Peyer's patch (tissue), 4 donors: ENCODE measurements around the gene CPXM1.

Source experiments
- POLR2A ChIP-seq, 2 donors: fragments of 450-650 bp; IDR thresholded peaks; one replicate each; pipeline ENCODE4 v1.5.1; 2017; ENCODE audit warnings: antibody characterized with exemption in 2 of 2, mild to moderate bottlenecking in 2 of 2, moderate library complexity in 2 of 2
- TF ChIP-seq, protein P1 (sequence below), 6 experiments: fragments of 450-650 bp in 4 of 6; fragments of 200-600 bp in 2 of 6; sonication (generic) in 1 of 6; IDR thresholded peaks; one replicate each; pipeline ENCODE4 v1.5.1; 2017 to 2019; ENCODE audit warnings: antibody characterized with exemption in 6 of 6, mild to moderate bottlenecking in 3 of 6, moderate library complexity in 1 of 6

- TF ChIP-seq, protein P1, sequence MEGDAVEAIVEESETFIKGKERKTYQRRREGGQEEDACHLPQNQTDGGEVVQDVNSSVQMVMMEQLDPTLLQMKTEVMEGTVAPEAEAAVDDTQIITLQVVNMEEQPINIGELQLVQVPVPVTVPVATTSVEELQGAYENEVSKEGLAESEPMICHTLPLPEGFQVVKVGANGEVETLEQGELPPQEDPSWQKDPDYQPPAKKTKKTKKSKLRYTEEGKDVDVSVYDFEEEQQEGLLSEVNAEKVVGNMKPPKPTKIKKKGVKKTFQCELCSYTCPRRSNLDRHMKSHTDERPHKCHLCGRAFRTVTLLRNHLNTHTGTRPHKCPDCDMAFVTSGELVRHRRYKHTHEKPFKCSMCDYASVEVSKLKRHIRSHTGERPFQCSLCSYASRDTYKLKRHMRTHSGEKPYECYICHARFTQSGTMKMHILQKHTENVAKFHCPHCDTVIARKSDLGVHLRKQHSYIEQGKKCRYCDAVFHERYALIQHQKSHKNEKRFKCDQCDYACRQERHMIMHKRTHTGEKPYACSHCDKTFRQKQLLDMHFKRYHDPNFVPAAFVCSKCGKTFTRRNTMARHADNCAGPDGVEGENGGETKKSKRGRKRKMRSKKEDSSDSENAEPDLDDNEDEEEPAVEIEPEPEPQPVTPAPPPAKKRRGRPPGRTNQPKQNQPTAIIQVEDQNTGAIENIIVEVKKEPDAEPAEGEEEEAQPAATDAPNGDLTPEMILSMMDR (IDR thresholded peaks at IDR 0.05), result no peak
- no peak for TF ChIP-seq POLR2A (IDR thresholded peaks at IDR 0.05)
Measured at GRCh38 chr20:2757969-2758368, 42.5 kb downstream of the CPXM1 start.
